Mesenchymal stem cell (in vitro differentiated cells and primary cell): ENCODE data around the gene GAL.

Experiments used
- DNase-seq: peaks from one replicate; pipeline ENCODE4 v3.0.0-alpha.2; 2013
- H2AFZ ChIP-seq: one replicate; pipeline ENCODE4 v1.6.1; 2013; ENCODE audit warnings: low read depth, mild to moderate bottlenecking, control low read depth, inconsistent platforms, low read length, moderate library complexity
- H2AK5ac ChIP-seq: 2 replicates; pipeline ENCODE4 v1.6.1; 2013; ENCODE audit warnings: low read length, moderate library complexity, mild to moderate bottlenecking, inconsistent platforms; ENCODE audit not compliant: severe bottlenecking
- H2BK120ac ChIP-seq: one replicate; pipeline ENCODE4 v1.6.1; 2013; ENCODE audit warnings: low read depth, mild to moderate bottlenecking, inconsistent platforms, low read length, moderate library complexity
- H2BK12ac ChIP-seq, 2 experiments: one replicate each; pipeline ENCODE4 v1.6.1; 2013; ENCODE audit warnings: inconsistent platforms in 2 of 2, low read length in 2 of 2, mild to moderate bottlenecking in 2 of 2, moderate library complexity in 2 of 2, control low read depth in 1 of 2
- H2BK15ac ChIP-seq: one replicate; pipeline ENCODE4 v1.6.1; 2013; ENCODE audit warnings: mild to moderate bottlenecking, low read depth, inconsistent platforms; ENCODE audit not compliant: poor library complexity, severe bottlenecking
- H2BK5ac ChIP-seq: 2 replicates; pipeline ENCODE4 v1.6.1; 2013; ENCODE audit warnings: low read depth, mild to moderate bottlenecking, low read length, control low read depth, inconsistent platforms; ENCODE audit not compliant: poor library complexity, severe bottlenecking
- H3K14ac ChIP-seq, 2 experiments: one replicate each; pipeline ENCODE4 v1.6.1; 2013; ENCODE audit warnings: inconsistent platforms in 2 of 2, low read length in 2 of 2, control low read depth in 1 of 2, mild to moderate bottlenecking in 1 of 2, moderate library complexity in 1 of 2
- H3K18ac ChIP-seq, 2 experiments: one replicate each; pipeline ENCODE4 v1.6.1; 2013; ENCODE audit warnings: inconsistent platforms in 2 of 2, low read length in 2 of 2, control low read depth in 1 of 2, low read depth in 1 of 2, mild to moderate bottlenecking in 1 of 2
- H3K23ac ChIP-seq, 2 experiments: one replicate each; pipeline ENCODE4 v1.6.1; 2013; ENCODE audit warnings: inconsistent platforms in 2 of 2, low read length in 2 of 2, mild to moderate bottlenecking in 2 of 2, moderate library complexity in 2 of 2, control low read depth in 1 of 2
- H3K27ac ChIP-seq: 2 replicates; pipeline ENCODE4 v1.5.1; 2013; ENCODE audit warnings: mild to moderate bottlenecking, moderate library complexity, low read length, control low read depth, inconsistent platforms; ENCODE audit not compliant: poor library complexity, severe bottlenecking
- H3K27me3 ChIP-seq, 2 experiments: 2 replicates each; pipeline versions ENCODE4 v1.6.1 to v1.7.0; 2013; ENCODE audit warnings: low read length in 2 of 2, mild to moderate bottlenecking in 2 of 2, moderate library complexity in 2 of 2, control low read depth in 1 of 2, inconsistent platforms in 1 of 2; ENCODE audit not compliant: control insufficient read depth in 1 of 2, insufficient read depth in 1 of 2
- H3K36me3 ChIP-seq, 2 experiments: 2 replicates each; pipeline versions ENCODE4 v1.6.1 to v1.7.0; 2013; ENCODE audit warnings: low read length in 2 of 2, control low read depth in 1 of 2, inconsistent platforms in 1 of 2, low read depth in 1 of 2, mild to moderate bottlenecking in 1 of 2; ENCODE audit not compliant: insufficient read depth in 2 of 2, control insufficient read depth in 1 of 2
- H3K4ac ChIP-seq, 2 experiments: one replicate each; pipeline ENCODE4 v1.6.1; 2013; ENCODE audit warnings: inconsistent platforms in 2 of 2, low read length in 2 of 2, mild to moderate bottlenecking in 2 of 2, moderate library complexity in 2 of 2, control low read depth in 1 of 2, low read depth in 1 of 2
- H3K4me1 ChIP-seq: 2 replicates; pipeline ENCODE4 v1.6.1; 2013; ENCODE audit warnings: low read depth, low read length, control low read depth; ENCODE audit not compliant: control insufficient read depth, insufficient read depth
- H3K4me2 ChIP-seq: 2 replicates; pipeline ENCODE4 v1.6.1; 2013; ENCODE audit warnings: low read length, mild to moderate bottlenecking, inconsistent platforms; ENCODE audit not compliant: poor library complexity, severe bottlenecking
- H3K4me3 ChIP-seq, 2 experiments: 2 replicates each; pipeline versions ENCODE4 v1.5.1 to v1.7.0; 2013; ENCODE audit warnings: low read length in 2 of 2, mild to moderate bottlenecking in 2 of 2, control low read depth in 1 of 2, low read depth in 1 of 2; ENCODE audit not compliant: insufficient read depth in 1 of 2
- H3K79me1 ChIP-seq: replicated peaks from 2 replicates; pipeline ENCODE4 v1.6.1; 2013; ENCODE audit warnings: mild to moderate bottlenecking, control low read depth, low read length, inconsistent platforms; ENCODE audit not compliant: poor library complexity, severe bottlenecking
- H3K9ac ChIP-seq: 2 replicates; pipeline ENCODE4 v1.7.0; 2013; ENCODE audit warnings: mild to moderate bottlenecking, low read length, moderate library complexity
- H3K9me3 ChIP-seq: 2 replicates; pipeline ENCODE4 v1.7.0; 2013; ENCODE audit warnings: mild to moderate bottlenecking, low read length; ENCODE audit not compliant: control insufficient read depth
- H4K8ac ChIP-seq: one replicate; pipeline ENCODE4 v1.6.1; 2013; ENCODE audit warnings: inconsistent platforms, mild to moderate bottlenecking, low read length, moderate library complexity
- H4K91ac ChIP-seq: one replicate; pipeline ENCODE4 v1.6.1; 2013; ENCODE audit warnings: mild to moderate bottlenecking, low read length, inconsistent platforms
- WGBS: methylation state at CpG from one replicate; pipeline ENCODE4 v1.1.7; 2013; ENCODE audit warnings: mixed read lengths; 5-methylcytosine and 5-hydroxymethylcytosine counted together

GAL gene

DNA sequence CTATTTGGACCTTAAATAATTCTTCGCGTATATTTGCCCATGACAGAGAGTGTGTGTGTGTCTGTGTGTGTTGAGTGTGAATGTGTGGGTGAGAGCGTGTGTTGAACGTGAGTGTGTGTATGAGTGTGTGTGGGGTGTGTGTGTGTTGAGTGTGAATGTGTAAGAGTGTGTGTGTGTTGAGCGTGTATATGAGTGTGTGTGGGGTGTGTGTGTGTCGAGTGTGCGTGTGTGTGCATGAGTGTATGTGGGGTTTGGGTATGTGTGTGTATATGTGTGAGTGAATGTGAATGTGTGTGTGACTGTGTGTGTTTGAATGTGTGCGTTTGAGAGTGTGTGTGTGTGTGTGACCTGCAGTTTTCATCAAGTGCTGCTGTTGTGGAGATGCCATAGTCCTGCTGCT lies 26.8 kb downstream of the GAL start:
- no peak overlapping the region for H3K4me2 ChIP-seq
- H3K79me1 ChIP-seq: no peaks in the 10 kb centered on the region
- no peak overlapping the region for H3K9ac ChIP-seq
- H3K18ac ChIP-seq: no peak overlapping the region
- H2BK5ac ChIP-seq: no peak overlapping the region
- no peak overlapping the region for H3K23ac ChIP-seq
- H2BK12ac ChIP-seq: no peak overlapping the region
- no peak overlapping the region for H2AK5ac ChIP-seq
- no peak for DNase-seq
- H3K9me3 ChIP-seq: peaks cover 6% of the 10 kb centered on the region
- H3K14ac ChIP-seq: peak overlapping the region in 1 of 2 experiments; percentile 78
- H3K4me3 ChIP-seq: no peak overlapping the region
- no peak overlapping the region for H3K27ac ChIP-seq
- H4K91ac ChIP-seq: no peak overlapping the region
- WGBS: 95% methylated on average over 8 of the region's 8 CpGs
- H3K4ac ChIP-seq: no peak overlapping the region
- H2BK120ac ChIP-seq: no peak overlapping the region
- H3K36me3 ChIP-seq: no peaks in the 10 kb centered on the region
- H3K4me1 ChIP-seq: peaks cover 4% of the 10 kb centered on the region
- H2BK15ac ChIP-seq: no peak overlapping the region
- no peak overlapping the region for H2AFZ ChIP-seq
- H4K8ac ChIP-seq: no peak overlapping the region
- H3K27me3 ChIP-seq: peaks cover 56 to 94% of the 10 kb centered on the region in 2 experiments

DNA sequence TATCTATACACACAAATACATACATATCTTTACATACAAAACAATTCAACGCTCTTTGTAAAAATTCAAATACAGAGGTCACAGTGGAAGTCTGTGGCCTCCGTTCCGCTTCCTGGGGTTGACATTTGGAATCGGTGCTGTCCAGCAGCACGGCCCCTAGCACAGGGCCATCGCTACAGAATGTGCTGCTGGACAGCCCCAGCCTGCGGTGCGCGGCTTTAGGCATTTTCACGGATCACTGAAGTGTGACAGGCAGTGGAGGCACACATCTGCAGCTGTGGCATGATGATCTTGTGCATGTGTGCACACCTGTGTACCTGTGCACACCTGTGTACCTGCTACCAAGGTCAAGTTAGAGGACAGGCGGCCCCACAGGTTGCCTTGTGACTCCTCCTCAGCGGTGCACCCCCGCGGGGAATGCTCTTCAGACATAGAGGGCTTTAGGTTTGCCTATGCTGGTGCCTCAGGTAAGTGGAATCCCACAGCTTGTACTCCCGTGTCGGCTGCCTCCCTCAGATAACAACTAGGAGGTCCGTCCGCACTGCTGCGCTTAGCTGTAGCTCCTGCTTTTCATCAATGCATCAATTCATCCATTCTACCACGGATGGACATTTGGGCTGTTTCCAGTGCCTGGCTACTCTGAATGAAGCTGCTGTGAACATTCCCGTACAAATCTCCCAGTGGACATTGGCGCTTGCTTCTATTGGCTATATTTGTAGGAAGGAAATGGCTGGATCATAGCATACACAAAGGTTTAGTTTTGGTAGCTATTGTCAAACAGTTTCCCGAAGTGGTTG lies 29.9 kb downstream of the GAL start:
- no peak overlapping the region for H3K14ac ChIP-seq
- no peak overlapping the region for H2AK5ac ChIP-seq
- peaks cover 69 to 84% of the 10 kb centered on the region in 2 experiments for H3K27me3 ChIP-seq
- H3K4me2 ChIP-seq: no peak overlapping the region
- H2BK5ac ChIP-seq: no peak overlapping the region
- DNase-seq: no peak
- no peaks in the 10 kb centered on the region for H3K79me1 ChIP-seq
- no peak overlapping the region for H2BK15ac ChIP-seq
- no peak overlapping the region for H2BK120ac ChIP-seq
- no peak overlapping the region for H2AFZ ChIP-seq
- no peak overlapping the region for H4K8ac ChIP-seq
- peaks cover 3% of the 10 kb centered on the region for H3K4me1 ChIP-seq
- WGBS: 88% methylated on average over 22 of the region's 23 CpGs
- no peak overlapping the region for H3K9ac ChIP-seq
- H2BK12ac ChIP-seq: no peak overlapping the region
- H3K36me3 ChIP-seq: no peaks in the 10 kb centered on the region
- no peak overlapping the region for H3K4me3 ChIP-seq
- no peak overlapping the region for H3K23ac ChIP-seq
- peaks cover 20% of the 10 kb centered on the region for H3K9me3 ChIP-seq
- no peak overlapping the region for H4K91ac ChIP-seq
- H3K4ac ChIP-seq: no peak overlapping the region
- no peak overlapping the region for H3K27ac ChIP-seq
- H3K18ac ChIP-seq: no peak overlapping the region

DNA sequence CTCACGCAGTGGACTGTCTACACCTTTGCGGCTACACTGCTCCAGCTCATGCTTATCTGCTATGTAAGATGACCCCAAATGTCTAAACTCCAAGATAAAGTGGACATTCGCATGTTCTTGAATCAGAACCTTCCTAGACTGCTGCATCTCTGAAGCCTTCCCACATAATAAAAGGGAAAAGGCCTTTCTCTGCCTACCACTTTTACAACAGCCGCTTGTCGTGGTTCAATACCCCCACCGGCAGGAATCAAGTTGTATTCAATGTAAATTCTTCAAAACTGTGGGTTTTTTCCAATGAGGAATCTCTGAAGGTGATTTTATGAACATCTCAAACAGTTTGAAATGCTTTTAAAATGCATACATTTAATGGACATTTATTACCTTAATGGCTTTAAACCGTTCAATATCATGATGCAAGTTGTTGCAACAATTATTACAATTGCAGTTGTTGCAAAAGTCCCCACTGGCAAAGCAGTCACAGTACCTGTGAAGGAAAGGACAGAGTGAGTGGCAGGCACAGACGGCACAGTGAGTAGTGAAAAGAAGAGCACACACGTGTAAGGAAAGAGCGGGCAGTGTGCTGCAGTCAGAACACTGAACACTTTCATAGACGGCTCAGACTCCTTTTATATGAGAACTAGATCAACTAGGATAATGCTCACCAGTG lies 31.2 kb downstream of the GAL start:
- peaks cover 3% of the 10 kb centered on the region for H3K4me1 ChIP-seq
- H2BK12ac ChIP-seq: no peak overlapping the region
- no peaks in the 10 kb centered on the region for H3K79me1 ChIP-seq
- WGBS: 86% methylated on average over 7 of the region's 11 CpGs
- no peak overlapping the region for H4K91ac ChIP-seq
- no peak overlapping the region for H2BK5ac ChIP-seq
- no peak overlapping the region for H2BK15ac ChIP-seq
- no peak overlapping the region for H3K4me3 ChIP-seq
- DNase-seq: no peak
- no peak overlapping the region for H3K14ac ChIP-seq
- H3K9ac ChIP-seq: no peak overlapping the region
- H3K36me3 ChIP-seq: no peaks in the 10 kb centered on the region
- no peak overlapping the region for H2AK5ac ChIP-seq
- peaks cover 70 to 81% of the 10 kb centered on the region in 2 experiments for H3K27me3 ChIP-seq
- no peak overlapping the region for H3K4ac ChIP-seq
- H3K4me2 ChIP-seq: no peak overlapping the region
- no peak overlapping the region for H4K8ac ChIP-seq
- peaks cover 33% of the 10 kb centered on the region for H3K9me3 ChIP-seq
- no peak overlapping the region for H3K27ac ChIP-seq
- H2BK120ac ChIP-seq: no peak overlapping the region
- H3K23ac ChIP-seq: no peak overlapping the region
- no peak overlapping the region for H3K18ac ChIP-seq
- H2AFZ ChIP-seq: no peak overlapping the region

DNA sequence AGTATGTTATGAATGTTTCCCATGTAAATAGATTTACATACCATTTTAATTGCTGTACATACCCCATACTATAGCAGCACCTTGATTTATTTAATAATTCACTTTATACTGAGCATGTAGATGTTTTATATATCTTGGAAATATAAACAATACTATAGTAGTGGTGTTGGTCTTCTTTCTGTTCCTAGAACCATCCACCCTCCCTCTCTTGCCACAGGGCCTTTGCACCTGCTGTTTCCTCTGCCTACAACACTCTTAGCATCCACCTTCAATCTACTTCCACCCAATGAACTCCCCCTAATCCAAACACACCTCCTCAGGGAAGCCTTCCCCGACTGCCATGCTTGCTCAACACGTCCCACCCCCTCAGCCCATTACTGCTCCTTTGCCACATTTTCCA lies 36.7 kb downstream of the GAL start:
- Histone ChIP-seq H2AFZ (no peak overlapping the region), H3K4me2 (no peak overlapping the region), H2BK15ac (no peak overlapping the region), H2BK5ac (no peak overlapping the region), H2BK12ac (no peak overlapping the region), H3K14ac (no peak overlapping the region), H3K4ac (no peak overlapping the region), H3K18ac (no peak overlapping the region), H3K23ac (no peak overlapping the region), H3K9ac (no peak overlapping the region), H3K36me3 (no peaks in the 10 kb centered on the region), H3K4me3 (no peak overlapping the region), H3K9me3 (peaks cover 27% of the 10 kb centered on the region), H3K79me1 (no peaks in the 10 kb centered on the region), H3K4me1 (no peaks in the 10 kb centered on the region), H2BK120ac (no peak overlapping the region), H4K91ac (no peak overlapping the region), H3K27ac (no peak overlapping the region), H2AK5ac (no peak overlapping the region), H4K8ac (no peak overlapping the region), H3K27me3 (peaks cover 35 to 56% of the 10 kb centered on the region in 2 experiments)
- WGBS: 54% methylated on average over 2 of the region's 2 CpGs
- no peak for DNase-seq
